ENCODE measurements around the gene FAM217B. TPM values are rescaled to one million over a fixed set of nuclear protein-coding genes. Genes with fewer than 3 reads are reported as not detected.

Gene FAM217B
- total RNA-seq, 4 donors from 2014 or later: 5.1 to 9.3 (median 6.4) TPM

- WGBS, 2 donors: 66 to 72% methylated on average over 6 of the region's 6 CpGs
- no peak for TF ChIP-seq CTCF (IDR thresholded peaks at IDR 0.05)
- no peak for TF ChIP-seq POLR2A (IDR thresholded peaks at IDR 0.05)
- DNase-seq: no peak
- Histone ChIP-seq H3K36me3 (no peaks in the 10 kb centered on the region), H3K27me3 (no peaks in the 10 kb centered on the region), H3K4me3 (no peak overlapping the region), H3K27ac (no peak overlapping the region), H3K9me3 (no peaks in the 10 kb centered on the region), H3K4me1 (peaks cover 0 to 15% (median 7%) of the 10 kb centered on the region in 3 donors)
- intact Hi-C loops (cut with DNase I): no loop called here
Observed at GRCh38 chr20:59976156-59976782, 36.1 kb downstream of the FAM217B start.

GRCh38 chr20:59977086-59977485 lies 36.9 kb downstream of the FAM217B start:
- WGBS, 2 donors: 73 to 87% methylated on average over 7 to 9 of the region's 9 CpGs
- Histone ChIP-seq H3K4me1 (peaks cover 0 to 10% (median 7%) of the 10 kb centered on the region in 3 donors), H3K9me3 (no peaks in the 10 kb centered on the region), H3K36me3 (no peaks in the 10 kb centered on the region), H3K27ac (no peak overlapping the region), H3K27me3 (no peaks in the 10 kb centered on the region), H3K4me3 (no peak overlapping the region)
- intact Hi-C loops (cut with DNase I): no loop called here
- DNase-seq: no peak
- TF ChIP-seq CTCF (IDR thresholded peaks at IDR 0.05) (no peak), POLR2A (IDR thresholded peaks at IDR 0.05) (no peak)

GRCh38 chr20:59983076-59983475 lies 42.9 kb downstream of the FAM217B start:
- TF ChIP-seq CTCF (IDR thresholded peaks at IDR 0.05) (no peak), POLR2A (IDR thresholded peaks at IDR 0.05) (no peak)
- Histone ChIP-seq H3K27ac (no peak overlapping the region), H3K4me1 (no peaks in the 10 kb centered on the region), H3K36me3 (no peaks in the 10 kb centered on the region), H3K4me3 (no peak overlapping the region), H3K9me3 (no peaks in the 10 kb centered on the region), H3K27me3 (no peaks in the 10 kb centered on the region)
- DNase-seq: no peak
- WGBS, 2 donors: 88 to 89% methylated on average over 9 of the region's 9 CpGs
- intact Hi-C loops (cut with DNase I): no loop called here

GRCh38 chr20:59984541-59984940 lies 44.4 kb downstream of the FAM217B start:
- intact Hi-C loops (cut with DNase I): no loop called here
- Histone ChIP-seq H3K36me3 (no peaks in the 10 kb centered on the region), H3K4me3 (no peak overlapping the region), H3K27me3 (no peaks in the 10 kb centered on the region), H3K27ac (no peak overlapping the region), H3K4me1 (no peaks in the 10 kb centered on the region), H3K9me3 (no peaks in the 10 kb centered on the region)
- 73 to 78% methylated on average over 4 of the region's 4 CpGs for WGBS, 2 donors
- TF ChIP-seq POLR2A (IDR thresholded peaks at IDR 0.05) (no peak), CTCF (IDR thresholded peaks at IDR 0.05) (no peak)
- DNase-seq: no peak

- Histone ChIP-seq H3K4me1 (no peaks in the 10 kb centered on the region), H3K9me3 (no peaks in the 10 kb centered on the region), H3K36me3 (no peaks in the 10 kb centered on the region), H3K27me3 (no peaks in the 10 kb centered on the region), H3K4me3 (no peak overlapping the region), H3K27ac (no peak overlapping the region)
- no peak for TF ChIP-seq POLR2A (IDR thresholded peaks at IDR 0.05)
- TF ChIP-seq CTCF (IDR thresholded peaks at IDR 0.05): no peak
- intact Hi-C loops (cut with DNase I): no loop called here
- DNase-seq: no peak
- WGBS, 2 donors: 80 to 85% methylated on average over 8 of the region's 8 CpGs
Observed at GRCh38 chr20:59985164-59985563, 45.0 kb downstream of the FAM217B start.

Measured in esophagus squamous epithelium (tissue), 5 donors.